Right lobe of liver (tissue), 4 donors: ENCODE measurements around the gene PRR5L.

Source experiments
- POLR2A ChIP-seq: fragments of 450-650 bp; IDR thresholded peaks from one replicate; pipeline ENCODE4 v1.6.1; 2017; ENCODE audit warnings: antibody characterized with exemption, mild to moderate bottlenecking
- TF ChIP-seq, protein P1 (sequence below), 4 donors: fragments of 200-600 bp in 3 of 4; fragments of 450-650 bp in 1 of 4; IDR thresholded peaks; one replicate each; pipeline versions ENCODE4 v1.5.1 to v1.8.0; 2016 to 2022; ENCODE audit warnings: antibody characterized with exemption in 4 of 4, mild to moderate bottlenecking in 2 of 4
- donor health status: DM: no; HTN: no; CAD: no.
- donor health status: DM: no; HTN: no; CAD: no.
- donor health status: DM: no; HTN: yes; CAD: no.

DNA sequence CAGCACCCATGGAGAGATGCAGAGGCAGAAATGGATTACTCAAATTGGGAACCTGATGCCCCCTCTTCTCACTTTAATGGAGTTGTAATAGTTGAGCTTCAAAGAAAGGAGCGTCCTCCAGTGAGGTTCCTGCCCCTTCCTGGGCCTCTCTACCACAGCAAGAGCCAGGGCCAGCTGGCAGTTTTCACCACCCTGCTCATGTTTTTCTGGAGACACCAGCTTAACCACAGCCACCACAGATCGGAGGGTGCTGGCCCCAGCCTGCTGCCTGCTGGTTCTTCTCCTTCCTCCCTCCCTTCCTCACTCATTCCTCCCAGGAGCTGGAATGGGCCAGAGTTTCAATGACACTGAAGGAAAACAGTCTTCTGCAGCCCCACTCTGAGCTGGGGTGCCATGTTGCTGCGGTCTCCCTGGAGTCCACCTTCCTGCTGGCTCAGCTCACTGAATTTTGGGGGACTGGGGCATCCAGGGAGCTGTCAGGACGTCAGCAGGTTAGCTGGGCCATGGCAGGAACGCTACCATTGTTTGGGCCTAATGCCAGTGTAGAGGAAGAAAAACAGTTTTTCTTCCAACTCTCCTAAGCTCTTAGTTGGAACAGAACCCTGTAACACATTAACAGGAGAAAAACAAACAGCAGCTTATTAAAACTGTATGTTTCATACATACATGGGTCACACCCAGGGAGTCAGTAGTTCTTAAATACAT lies 156.3 kb downstream of the PRR5L start:
- TF ChIP-seq, protein P1, sequence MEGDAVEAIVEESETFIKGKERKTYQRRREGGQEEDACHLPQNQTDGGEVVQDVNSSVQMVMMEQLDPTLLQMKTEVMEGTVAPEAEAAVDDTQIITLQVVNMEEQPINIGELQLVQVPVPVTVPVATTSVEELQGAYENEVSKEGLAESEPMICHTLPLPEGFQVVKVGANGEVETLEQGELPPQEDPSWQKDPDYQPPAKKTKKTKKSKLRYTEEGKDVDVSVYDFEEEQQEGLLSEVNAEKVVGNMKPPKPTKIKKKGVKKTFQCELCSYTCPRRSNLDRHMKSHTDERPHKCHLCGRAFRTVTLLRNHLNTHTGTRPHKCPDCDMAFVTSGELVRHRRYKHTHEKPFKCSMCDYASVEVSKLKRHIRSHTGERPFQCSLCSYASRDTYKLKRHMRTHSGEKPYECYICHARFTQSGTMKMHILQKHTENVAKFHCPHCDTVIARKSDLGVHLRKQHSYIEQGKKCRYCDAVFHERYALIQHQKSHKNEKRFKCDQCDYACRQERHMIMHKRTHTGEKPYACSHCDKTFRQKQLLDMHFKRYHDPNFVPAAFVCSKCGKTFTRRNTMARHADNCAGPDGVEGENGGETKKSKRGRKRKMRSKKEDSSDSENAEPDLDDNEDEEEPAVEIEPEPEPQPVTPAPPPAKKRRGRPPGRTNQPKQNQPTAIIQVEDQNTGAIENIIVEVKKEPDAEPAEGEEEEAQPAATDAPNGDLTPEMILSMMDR (IDR thresholded peaks at IDR 0.05): no peak
- TF ChIP-seq POLR2A: no peak
